Rectal smooth muscle tissue (tissue), 1 donor: ENCODE data around the gene CPNE7.
A peak's percentile ranks its signal among the peaks of the same experiment; 100 is the strongest.

ENCODE experiments used
- H3K27ac ChIP-seq: one replicate; pipeline ENCODE4 v1.7.0; 2013; ENCODE audit warnings: low read depth, low read length, inconsistent platforms
- H3K27me3 ChIP-seq: one replicate; pipeline ENCODE4 v1.7.0; 2013; ENCODE audit warnings: low read length; ENCODE audit not compliant: control insufficient read depth, insufficient read depth
- H3K36me3 ChIP-seq: one replicate; pipeline ENCODE4 v1.7.0; 2013; ENCODE audit warnings: low read length; ENCODE audit not compliant: control insufficient read depth, insufficient read depth
- H3K4me1 ChIP-seq: one replicate; pipeline ENCODE4 v1.7.0; 2013; ENCODE audit warnings: low read length; ENCODE audit not compliant: control insufficient read depth, insufficient read depth
- H3K4me3 ChIP-seq: one replicate; pipeline ENCODE4 v1.7.0; 2013; ENCODE audit warnings: low read length
- H3K9ac ChIP-seq: one replicate; pipeline ENCODE4 v1.7.0; 2013; ENCODE audit warnings: low read length

CPNE7 gene

GRCh38 chr16:89575247-89576152 is at the start of gene CPNE7:
CPNE7 (plus strand) TSS chr16:89575758; CDS start chr16:89575898, 140 bp downstream.
- H3K36me3 ChIP-seq = no peaks in the 10 kb centered on the region
- H3K9ac ChIP-seq = no peak within 1 kb of the TSS
- no peak within 1 kb of the TSS for H3K27ac ChIP-seq
- peak within 1 kb of the TSS; percentile 15 for H3K4me3 ChIP-seq
- H3K4me1 ChIP-seq = no peaks in the 10 kb centered on the region
- peaks cover 22% of the 10 kb centered on the region for H3K27me3 ChIP-seq

- no peak overlapping the region for H3K9ac ChIP-seq
- no peaks in the 10 kb centered on the region for H3K27me3 ChIP-seq
- no peak overlapping the region for H3K27ac ChIP-seq
- peaks cover 50% of the 10 kb centered on the region for H3K36me3 ChIP-seq
- no peak overlapping the region for H3K4me3 ChIP-seq
- H3K4me1 ChIP-seq = no peaks in the 10 kb centered on the region
Observed at GRCh38 chr16:89529097-89529496, 46.5 kb upstream of the CPNE7 start.

DNA sequence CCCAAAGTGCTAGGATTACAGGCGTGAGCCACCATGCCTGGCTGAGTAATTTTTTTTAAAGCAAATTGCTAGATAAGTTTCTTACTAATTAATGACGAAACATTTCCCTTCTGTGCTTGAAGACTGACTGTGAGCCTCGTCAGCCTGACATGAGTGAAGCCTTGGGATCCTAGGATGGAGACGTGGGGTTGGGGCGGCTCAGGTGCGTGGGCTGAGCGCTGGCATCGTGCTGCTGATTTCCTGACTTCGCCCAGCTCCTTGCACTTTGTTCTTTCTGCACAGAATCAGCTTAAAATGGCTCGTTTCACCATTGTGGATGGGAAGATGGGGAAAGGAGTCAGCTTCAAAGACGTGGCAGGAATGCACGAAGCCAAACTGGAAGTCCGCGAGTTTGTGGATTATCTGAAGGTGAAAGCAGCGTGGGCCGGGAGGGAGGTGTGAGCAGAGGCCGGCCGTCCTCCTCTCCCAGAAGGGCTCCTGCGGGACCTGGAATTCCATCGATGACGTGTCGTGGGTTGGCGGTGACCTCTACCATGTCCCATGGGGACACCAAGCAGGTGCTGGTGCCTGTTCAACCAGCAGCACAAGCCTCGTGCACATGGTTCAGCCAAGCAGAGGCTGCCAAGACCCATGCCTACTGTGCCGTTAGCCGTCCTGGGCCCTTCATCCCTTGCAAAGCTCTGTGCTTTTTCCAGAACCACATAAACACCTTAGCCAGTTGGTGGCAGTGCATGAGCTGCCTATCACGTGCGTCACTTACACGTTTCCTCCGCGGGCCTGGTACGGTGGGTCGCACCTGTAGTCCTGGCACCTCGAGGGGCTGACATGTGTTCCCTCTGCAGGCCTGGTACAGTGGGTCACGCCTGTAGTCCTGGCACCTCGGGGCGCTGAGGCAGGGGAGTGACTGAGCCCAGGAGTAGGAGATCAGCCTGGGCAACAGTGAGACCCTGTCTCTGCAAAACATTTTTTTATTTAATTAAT is 44.9 kb upstream of the CPNE7 start:
- Histone ChIP-seq H3K36me3 (peaks cover 51% of the 10 kb centered on the region), H3K27ac (no peak overlapping the region), H3K27me3 (no peaks in the 10 kb centered on the region), H3K4me1 (no peaks in the 10 kb centered on the region), H3K4me3 (no peak overlapping the region), H3K9ac (no peak overlapping the region)

GRCh38 chr16:89531821-89532526 is 43.6 kb upstream of the CPNE7 start:
- H3K4me3 ChIP-seq = no peak overlapping the region
- H3K36me3 ChIP-seq = peaks cover 45% of the 10 kb centered on the region
- no peaks in the 10 kb centered on the region for H3K27me3 ChIP-seq
- H3K27ac ChIP-seq = no peak overlapping the region
- no peak overlapping the region for H3K9ac ChIP-seq
- no peaks in the 10 kb centered on the region for H3K4me1 ChIP-seq

DNA sequence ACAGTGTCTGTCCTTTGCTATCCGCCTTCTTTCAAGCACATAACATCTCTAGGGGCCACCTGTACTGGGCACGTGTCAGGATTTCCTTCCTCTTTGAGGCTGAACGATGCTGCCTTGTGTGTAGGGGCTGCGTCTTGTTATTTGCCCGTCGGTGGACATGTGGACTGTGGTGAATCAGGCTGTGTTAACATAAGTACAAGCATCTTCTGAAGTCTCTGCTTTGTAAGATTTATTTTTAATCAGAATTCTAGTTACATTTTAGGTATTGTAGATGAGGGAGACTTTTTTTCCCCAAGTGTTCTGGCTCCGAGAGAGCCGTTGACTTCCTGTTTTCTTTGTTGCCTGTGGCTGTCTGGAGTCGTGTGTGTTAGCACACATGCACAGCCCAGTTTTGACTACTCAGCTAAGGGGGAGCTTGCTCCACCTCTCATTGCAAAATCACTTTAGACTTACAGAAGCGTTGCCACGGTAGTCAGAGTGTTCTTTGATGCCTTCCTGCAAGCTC is 41.3 kb upstream of the CPNE7 start:
- Histone ChIP-seq H3K27me3 (no peaks in the 10 kb centered on the region), H3K27ac (no peak overlapping the region), H3K4me3 (no peak overlapping the region), H3K9ac (no peak overlapping the region), H3K36me3 (peaks cover 40% of the 10 kb centered on the region), H3K4me1 (no peaks in the 10 kb centered on the region)

DNA sequence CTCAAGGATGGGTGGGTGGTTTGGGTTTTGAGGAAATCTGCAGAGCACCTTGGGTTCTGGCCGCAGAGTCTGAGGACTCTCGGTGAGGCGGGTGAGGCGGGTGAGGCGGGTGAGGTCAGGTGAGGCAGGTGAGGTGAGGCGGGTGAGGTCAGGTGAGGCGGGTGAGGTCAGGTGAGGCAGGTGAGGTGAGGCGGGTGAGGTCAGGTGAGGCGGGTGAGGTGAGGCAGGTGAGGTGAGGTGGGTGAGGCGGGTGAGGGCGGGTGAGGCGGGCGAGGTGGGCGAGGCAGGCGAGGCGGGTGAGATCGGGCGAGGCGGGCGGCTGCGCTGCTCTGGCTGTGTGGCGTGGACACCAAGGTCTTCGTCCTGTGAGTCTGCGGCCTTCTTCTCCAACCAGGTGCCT is 39.2 kb upstream of the CPNE7 start:
- Histone ChIP-seq H3K9ac (no peak overlapping the region), H3K27ac (no peak overlapping the region)

GRCh38 chr16:89536886-89537548 is 38.5 kb upstream of the CPNE7 start:
- Histone ChIP-seq H3K27me3 (no peaks in the 10 kb centered on the region), H3K9ac (no peak overlapping the region), H3K27ac (no peak overlapping the region), H3K36me3 (peaks cover 31% of the 10 kb centered on the region), H3K4me1 (no peaks in the 10 kb centered on the region), H3K4me3 (no peak overlapping the region)

More for the DNA sequence above, 39.2 kb upstream of the CPNE7 start:
- no peaks in the 10 kb centered on the region for H3K27me3 ChIP-seq
- H3K4me3 ChIP-seq = no peak overlapping the region
- H3K4me1 ChIP-seq = no peaks in the 10 kb centered on the region
- H3K36me3 ChIP-seq = peaks cover 35% of the 10 kb centered on the region

- Histone ChIP-seq H3K4me1 (no peaks in the 10 kb centered on the region), H3K4me3 (no peak overlapping the region), H3K27me3 (no peaks in the 10 kb centered on the region), H3K27ac (no peak overlapping the region), H3K36me3 (peaks cover 27% of the 10 kb centered on the region), H3K9ac (no peak overlapping the region)
Observed at GRCh38 chr16:89537549-89537925, 38.0 kb upstream of the CPNE7 start.

DNA sequence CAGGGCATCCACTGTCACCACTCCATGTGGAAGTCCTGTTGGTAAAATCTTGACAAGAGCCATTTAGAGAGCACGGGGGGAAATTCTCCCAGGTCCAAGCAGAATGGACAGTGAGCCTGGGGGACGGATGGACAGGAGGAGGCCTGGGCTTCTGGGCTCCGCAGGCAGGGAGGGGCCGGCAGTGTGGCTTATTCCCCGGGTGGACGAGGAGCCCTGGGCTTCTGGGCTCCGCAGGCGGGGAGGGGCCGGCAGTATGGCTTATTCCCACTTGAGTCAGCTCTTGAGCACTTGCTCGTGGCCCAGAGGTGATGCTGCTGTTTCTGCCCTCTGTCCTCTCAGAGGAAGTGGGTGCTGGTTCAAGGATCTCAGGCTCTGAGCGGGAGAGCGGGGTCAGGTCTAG is 37.3 kb upstream of the CPNE7 start:
- Histone ChIP-seq H3K9ac (no peak overlapping the region), H3K27ac (no peak overlapping the region), H3K36me3 (peaks cover 27% of the 10 kb centered on the region), H3K4me1 (no peaks in the 10 kb centered on the region), H3K4me3 (no peak overlapping the region), H3K27me3 (no peaks in the 10 kb centered on the region)

- no peak overlapping the region for H3K9ac ChIP-seq
- no peak overlapping the region for H3K4me3 ChIP-seq
- H3K36me3 ChIP-seq = peaks cover 13% of the 10 kb centered on the region
- H3K27me3 ChIP-seq = no peaks in the 10 kb centered on the region
- H3K4me1 ChIP-seq = no peaks in the 10 kb centered on the region
- no peak overlapping the region for H3K27ac ChIP-seq
Observed at GRCh38 chr16:89540557-89540956, 35.0 kb upstream of the CPNE7 start.

DNA sequence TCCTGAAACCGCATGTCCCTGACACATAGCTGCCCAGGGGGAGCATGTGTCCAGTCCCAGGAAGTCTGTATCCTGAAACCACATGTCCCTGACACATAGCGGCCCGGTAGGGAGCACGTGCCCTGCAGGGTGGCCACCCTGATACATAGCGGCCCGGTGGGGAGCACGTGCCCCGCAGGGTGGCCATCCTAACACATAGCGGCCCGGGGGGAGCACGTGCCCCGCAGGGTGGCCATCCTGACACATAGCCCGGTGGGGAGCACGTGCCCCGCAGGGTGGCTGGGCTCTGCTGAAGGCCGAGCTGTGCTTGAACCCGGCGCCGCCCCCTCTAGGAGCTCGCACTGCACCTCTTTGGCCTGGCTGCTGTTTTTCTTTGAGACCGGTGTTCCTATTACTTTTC is 33.8 kb upstream of the CPNE7 start:
- Histone ChIP-seq H3K4me3 (no peak overlapping the region), H3K9ac (no peak overlapping the region), H3K27me3 (no peaks in the 10 kb centered on the region), H3K4me1 (no peaks in the 10 kb centered on the region), H3K27ac (no peak overlapping the region), H3K36me3 (peaks cover 10% of the 10 kb centered on the region)
